ENCODE measurements around the gene BRAF. TPM values are rescaled to one million over a fixed set of nuclear protein-coding genes. Genes with fewer than 3 reads are reported as not detected.
"Not testable (repeated sequence)": the region's sequence is repeated elsewhere in the genome, so short reads cannot be mapped to it uniquely, and the experiment has no call there.

The BRAF gene
- total and polyA plus RNA-seq, 2 experiments from 2014 or later, result 15.5 to 34.8 TPM

DNA sequence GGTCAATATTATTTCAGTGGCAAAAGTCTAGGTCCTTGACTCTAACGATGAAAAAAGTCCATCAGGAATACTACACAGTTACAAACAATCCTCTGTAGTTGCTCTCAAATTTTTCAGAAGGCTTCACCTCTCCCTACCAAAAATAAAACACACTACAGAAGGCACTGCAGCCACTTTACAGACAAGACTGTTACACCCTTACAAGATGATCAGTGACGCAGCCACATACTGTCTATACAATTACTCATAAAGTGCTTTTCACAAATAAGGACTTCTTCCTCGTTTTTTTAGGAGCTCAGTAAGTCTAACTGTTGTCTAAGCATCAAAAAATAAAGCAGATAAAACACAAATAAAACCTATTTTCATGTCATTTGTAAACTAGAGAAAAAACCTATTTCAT lies 201.2 kb downstream of the BRAF start:
- TF ChIP-seq, protein P1, sequence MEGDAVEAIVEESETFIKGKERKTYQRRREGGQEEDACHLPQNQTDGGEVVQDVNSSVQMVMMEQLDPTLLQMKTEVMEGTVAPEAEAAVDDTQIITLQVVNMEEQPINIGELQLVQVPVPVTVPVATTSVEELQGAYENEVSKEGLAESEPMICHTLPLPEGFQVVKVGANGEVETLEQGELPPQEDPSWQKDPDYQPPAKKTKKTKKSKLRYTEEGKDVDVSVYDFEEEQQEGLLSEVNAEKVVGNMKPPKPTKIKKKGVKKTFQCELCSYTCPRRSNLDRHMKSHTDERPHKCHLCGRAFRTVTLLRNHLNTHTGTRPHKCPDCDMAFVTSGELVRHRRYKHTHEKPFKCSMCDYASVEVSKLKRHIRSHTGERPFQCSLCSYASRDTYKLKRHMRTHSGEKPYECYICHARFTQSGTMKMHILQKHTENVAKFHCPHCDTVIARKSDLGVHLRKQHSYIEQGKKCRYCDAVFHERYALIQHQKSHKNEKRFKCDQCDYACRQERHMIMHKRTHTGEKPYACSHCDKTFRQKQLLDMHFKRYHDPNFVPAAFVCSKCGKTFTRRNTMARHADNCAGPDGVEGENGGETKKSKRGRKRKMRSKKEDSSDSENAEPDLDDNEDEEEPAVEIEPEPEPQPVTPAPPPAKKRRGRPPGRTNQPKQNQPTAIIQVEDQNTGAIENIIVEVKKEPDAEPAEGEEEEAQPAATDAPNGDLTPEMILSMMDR (IDR thresholded peaks at IDR 0.05; ENCODE audit: low read depth, low read length), result no peak
- no peak for DNase-seq (ENCODE audit: low read depth in 1 of 2, low spot score in 1 of 2)
- Histone ChIP-seq H3K27ac (no peak overlapping the region), H3K9me3 (ENCODE audit: low read depth) (no peaks in the 10 kb centered on the region), H3K27me3 (no peaks in the 10 kb centered on the region), H3K4me1 (ENCODE audit: low read depth) (no peaks in the 10 kb centered on the region), H3K36me3 (peaks cover 6% of the 10 kb centered on the region), H3K4me3 (no peak overlapping the region)

DNA sequence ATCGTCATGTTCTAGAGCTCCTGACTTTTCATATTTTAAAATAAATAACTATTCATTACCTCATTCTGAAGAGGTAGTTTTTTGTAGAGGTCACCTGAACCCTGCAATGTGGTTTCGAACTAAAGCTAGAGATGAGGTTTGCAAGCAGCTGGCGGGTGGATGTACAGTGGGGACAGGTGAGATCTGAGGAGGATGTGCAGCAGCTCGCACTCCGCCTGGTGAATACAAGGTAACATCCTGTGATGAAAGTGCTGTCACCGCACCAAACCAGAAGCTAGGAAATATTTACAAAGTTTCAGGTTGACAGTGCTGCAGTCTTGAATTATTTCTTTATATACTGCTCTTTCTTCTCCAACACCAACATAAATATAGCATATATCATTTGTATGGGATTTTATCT lies 201.7 kb downstream of the BRAF start:
- Histone ChIP-seq H3K36me3 (peaks cover 6% of the 10 kb centered on the region), H3K9me3 (ENCODE audit: low read depth) (no peaks in the 10 kb centered on the region), H3K27me3 (no peaks in the 10 kb centered on the region), H3K4me3 (no peak overlapping the region), H3K4me1 (ENCODE audit: low read depth) (no peaks in the 10 kb centered on the region), H3K27ac (no peak overlapping the region)
- TF ChIP-seq, protein P1 (IDR thresholded peaks at IDR 0.05; ENCODE audit: low read depth, low read length), result no peak
- no peak for DNase-seq (ENCODE audit: low read depth in 1 of 2, low spot score in 1 of 2)

DNA sequence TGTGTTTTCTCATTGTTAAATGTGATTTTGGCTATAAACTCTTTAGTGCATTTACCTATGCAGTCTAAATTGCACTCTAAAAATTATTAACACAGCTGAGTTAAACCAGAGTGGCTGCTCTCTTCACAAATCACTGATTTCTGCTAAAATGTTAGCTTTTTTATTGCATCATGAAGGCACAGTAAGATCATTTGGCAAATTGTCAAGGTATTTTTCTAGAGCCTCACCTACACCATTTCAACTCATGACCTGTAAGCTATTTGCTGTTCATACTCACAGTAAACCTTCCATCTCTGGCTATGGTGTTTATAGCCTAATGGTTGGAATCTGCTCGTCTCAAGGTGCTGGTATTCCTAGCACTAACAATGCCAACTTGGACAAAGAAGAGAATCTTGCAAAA lies 202.5 kb downstream of the BRAF start:
- H3K27me3 ChIP-seq, result no peaks in the 10 kb centered on the region
- TF ChIP-seq, protein P1 (IDR thresholded peaks at IDR 0.05; ENCODE audit: low read depth, low read length), result no peak
- no peak for DNase-seq (ENCODE audit: low read depth in 1 of 2, low spot score in 1 of 2)
- no peaks in the 10 kb centered on the region for H3K9me3 ChIP-seq (ENCODE audit: low read depth)
- H3K27ac ChIP-seq, result no peak overlapping the region
- H3K4me1 ChIP-seq (ENCODE audit: low read depth), result no peaks in the 10 kb centered on the region
- no peak overlapping the region for H3K4me3 ChIP-seq
- peaks cover 6% of the 10 kb centered on the region for H3K36me3 ChIP-seq

DNA sequence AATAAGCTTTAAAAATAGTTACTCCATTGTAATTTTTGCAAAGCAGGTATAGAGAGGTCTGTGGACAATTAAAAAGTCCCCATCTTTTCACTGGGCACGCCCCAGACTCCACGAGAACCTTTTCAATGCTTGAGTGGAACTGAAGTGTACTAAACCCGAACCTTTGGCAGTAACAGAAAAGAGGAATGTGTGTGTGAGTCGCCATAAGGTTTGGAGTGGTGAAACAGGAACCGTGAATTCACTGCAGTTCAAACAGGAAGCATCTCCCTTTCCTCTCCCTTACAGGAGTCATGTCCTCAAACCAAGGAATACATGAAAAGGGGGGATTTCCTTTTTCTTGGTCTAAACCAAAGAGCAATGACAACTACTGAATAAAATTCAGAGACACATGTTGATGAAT lies 205.0 kb downstream of the BRAF start:
- DNase-seq (ENCODE audit: low read depth in 1 of 2, low spot score in 1 of 2), result peak in 1 of 2 donors; percentile 38
- H3K27me3 ChIP-seq, result no peaks in the 10 kb centered on the region

DNA sequence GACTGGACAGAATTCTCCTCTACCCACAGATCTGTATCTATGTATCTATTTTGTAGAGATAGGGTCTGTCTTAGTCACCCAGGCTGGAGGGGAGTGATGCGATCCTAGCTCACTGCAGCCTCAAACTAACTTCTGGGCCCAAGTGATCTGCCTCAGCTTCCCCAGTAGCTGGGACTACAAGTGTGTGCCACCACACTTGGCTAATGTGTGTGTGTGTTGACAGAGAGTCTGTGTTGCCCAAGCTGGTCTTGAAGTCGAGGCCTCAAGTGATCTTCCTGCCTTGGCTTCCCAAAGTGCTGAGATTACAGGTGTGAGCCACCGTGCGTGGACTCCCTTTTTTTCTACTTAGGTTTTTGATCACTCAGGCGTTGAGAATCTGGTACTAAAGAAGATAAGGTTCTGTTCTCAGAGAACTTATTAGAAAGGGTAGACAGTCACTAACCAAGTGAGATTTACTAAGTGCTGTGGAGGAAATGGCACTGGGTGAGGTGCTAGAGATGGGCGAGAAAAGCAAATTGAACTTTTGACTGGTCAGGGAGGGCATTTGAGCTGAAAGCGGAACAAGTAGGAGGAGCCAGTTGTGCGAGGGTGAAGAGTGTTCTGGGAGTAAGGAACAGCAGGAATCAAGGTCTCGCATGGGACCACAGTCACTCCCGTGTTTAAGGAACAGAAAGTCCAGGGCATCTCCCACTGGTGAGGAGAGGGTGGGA lies 210.2 kb downstream of the BRAF start:
- Histone ChIP-seq H3K4me1 (ENCODE audit: low read depth) (no peaks in the 10 kb centered on the region), H3K9me3 (ENCODE audit: low read depth) (no peaks in the 10 kb centered on the region), H3K4me3 (no peak overlapping the region), H3K36me3 (no peaks in the 10 kb centered on the region), H3K27ac (no peak overlapping the region), H3K27me3 (no peaks in the 10 kb centered on the region)
- no peak for DNase-seq (ENCODE audit: low read depth in 1 of 2, low spot score in 1 of 2)
- TF ChIP-seq, protein P1 (IDR thresholded peaks at IDR 0.05; ENCODE audit: low read depth, low read length), result no peak

More for the DNA sequence above, 205.0 kb downstream of the BRAF start:
- H3K9me3 ChIP-seq (ENCODE audit: low read depth), result no peaks in the 10 kb centered on the region
- H3K4me1 ChIP-seq (ENCODE audit: low read depth), result no peaks in the 10 kb centered on the region
- H3K36me3 ChIP-seq, result no peaks in the 10 kb centered on the region
- no peak overlapping the region for H3K27ac ChIP-seq
- no peak overlapping the region for H3K4me3 ChIP-seq
- TF ChIP-seq, protein P1 (IDR thresholded peaks at IDR 0.05; ENCODE audit: low read depth, low read length), result no peak

DNA sequence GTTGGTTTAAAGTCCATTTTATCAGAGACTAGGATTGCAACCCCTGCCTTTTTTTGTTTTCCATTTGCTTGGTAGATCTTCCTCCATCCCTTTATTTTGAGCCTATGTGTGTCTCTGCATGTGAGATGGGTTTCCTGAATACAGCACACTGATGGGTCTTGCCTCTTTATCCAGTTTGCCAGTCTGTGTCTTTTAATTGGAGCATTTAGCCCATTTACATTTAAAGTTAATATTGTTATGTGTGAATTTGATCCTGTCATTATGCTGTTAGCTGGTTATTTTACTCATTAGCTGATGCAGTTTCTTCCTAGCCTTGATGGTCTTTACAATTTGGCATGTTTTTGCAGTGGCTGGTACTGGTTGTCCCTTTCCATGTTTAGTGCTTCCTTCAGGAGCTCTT lies 212.3 kb downstream of the BRAF start:
- H3K9me3 ChIP-seq (ENCODE audit: low read depth); H3K4me3 ChIP-seq; DNase-seq (ENCODE audit: low read depth in 1 of 2, low spot score in 1 of 2); H3K27ac ChIP-seq; H3K27me3 ChIP-seq; H3K4me1 ChIP-seq (ENCODE audit: low read depth); H3K36me3 ChIP-seq: not testable (repeated sequence)

DNA sequence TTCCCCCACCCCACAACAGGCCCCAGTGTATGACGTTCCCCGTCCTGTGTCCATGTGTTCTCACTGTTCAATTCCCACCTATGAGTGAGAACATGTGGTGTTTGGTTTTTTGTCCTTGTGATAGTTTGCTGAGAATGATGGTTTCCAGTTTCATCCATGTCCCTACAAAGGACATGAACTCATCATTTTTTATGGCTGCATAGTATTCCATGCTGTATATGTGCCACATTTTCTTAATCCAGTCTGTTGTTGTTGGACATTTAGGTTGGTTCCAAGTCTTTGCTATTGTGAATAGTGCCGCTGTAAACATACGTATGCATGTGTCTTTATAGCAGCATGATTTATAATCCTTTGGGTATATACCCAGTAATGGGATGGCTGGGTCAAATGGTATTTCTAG lies 216.0 kb downstream of the BRAF start:
- DNase-seq (ENCODE audit: low read depth in 1 of 2, low spot score in 1 of 2); H3K27me3 ChIP-seq; H3K4me3 ChIP-seq; H3K9me3 ChIP-seq (ENCODE audit: low read depth); H3K27ac ChIP-seq; H3K4me1 ChIP-seq (ENCODE audit: low read depth): not testable (repeated sequence)
- H3K36me3 ChIP-seq, result peaks cover 20% of the 10 kb centered on the region
